Panc1 (cell line): ENCODE results near the gene NOP53. TPM values are rescaled to one million over a fixed set of nuclear protein-coding genes. Genes with fewer than 3 reads are reported as not detected.

Source experiments
- ATAC-seq: fragments of 200-7000 bp; cut with Tn5 transposase; 2 replicates; pipeline ENCODE4 v1.9.1; 2020; ENCODE audit warnings: mild to moderate bottlenecking, moderate library complexity
- BruUV-seq: library from RNA; stranded (reverse); fragments of 400-500 nt; replicated peaks from 2 replicates; lab custom pipeline; 2021; lab: Mats Ljungman, UMichigan
- CTCF ChIA-PET: fragments of 300-600 bp; sonication (Branson Sonifier 250); formaldehyde crosslinking; loops from one replicate; lab custom pipeline; 2022; ENCODE audit warnings: antibody characterized with exemption; lab: Charles Lee
- POLR2A ChIA-PET: fragments of 300-600 bp; sonication (Branson Sonifier 250); formaldehyde crosslinking; loops from one replicate; lab custom pipeline; 2022; ENCODE audit warnings: antibody characterized with exemption; lab: Charles Lee
- DNase-seq: peaks from one replicate; pipeline ENCODE4 v3.0.0-alpha.2; 2010; ENCODE audit warnings: low read depth, low spot score
- H3K27ac ChIP-seq: 2 replicates; pipeline ENCODE4 v1.5.1; 2011; ENCODE audit warnings: mild to moderate bottlenecking, low read length, inconsistent platforms
- H3K27me3 ChIP-seq: fragments of 200-500 bp; sonication (Bioruptor generic); 2 replicates; pipeline ENCODE4 v1.6.0; 2014; ENCODE audit warnings: low read length, inconsistent platforms; ENCODE audit not compliant: control insufficient read depth, insufficient read depth
- H3K36me3 ChIP-seq: fragments of 200-500 bp; sonication (Bioruptor generic); 2 replicates; pipeline ENCODE4 v1.5.1; 2014; ENCODE audit warnings: inconsistent platforms, mild to moderate bottlenecking, low read length, moderate library complexity; ENCODE audit not compliant: control insufficient read depth, insufficient read depth
- H3K4me1 ChIP-seq: 2 replicates; pipeline ENCODE4 v1.5.1; 2011; ENCODE audit warnings: inconsistent platforms, mild to moderate bottlenecking, low read length, moderate library complexity; ENCODE audit not compliant: control insufficient read depth, insufficient read depth
- H3K4me3 ChIP-seq, 2 experiments: 2 replicates each; pipeline ENCODE4 v1.5.1; 2011 to 2012; ENCODE audit warnings: low read depth in 2 of 2, low read length in 2 of 2, mild to moderate bottlenecking in 2 of 2, inconsistent platforms in 1 of 2, moderate library complexity in 1 of 2
- H3K9me3 ChIP-seq: fragments of 200-500 bp; sonication (Bioruptor generic); 2 replicates; pipeline ENCODE4 v1.5.1; 2014; ENCODE audit warnings: low read depth, mild to moderate bottlenecking, inconsistent platforms, low read length, moderate library complexity; ENCODE audit not compliant: control insufficient read depth, insufficient read depth
- POLR2AphosphoS5 ChIP-seq: IDR thresholded peaks from 2 replicates; pipeline ENCODE4 v1.6.1; 2012; ENCODE audit warnings: mild to moderate bottlenecking, low read depth, low read length, moderate library complexity
- SIN3A ChIP-seq: IDR thresholded peaks from 2 replicates; pipeline ENCODE4 v1.6.1; 2012; ENCODE audit warnings: low read depth, mild to moderate bottlenecking, low read length, moderate library complexity, borderline replicate concordance; ENCODE audit not compliant: insufficient read depth
- TCF7L2 ChIP-seq: IDR thresholded peaks from 2 replicates; pipeline ENCODE4 v1.6.1; 2011; ENCODE audit warnings: mild to moderate bottlenecking, low read depth, low read length, inconsistent platforms
- in situ Hi-C: cut with HindIII; loops from 2 replicates; pipeline ENCODE4 v1.10.0; 2016; ENCODE audit warnings: low sequenced_read_pairs, low pct_unique_long_range_greater_than_20kb
- intact Hi-C: fragments of 100-400 bp; cut with micrococcal nuclease; formaldehyde crosslinking; loops from one replicate; pipeline ENCODE4 v1.10.0; 2022; ENCODE audit not compliant: unreplicated experiment
- total RNA-seq: library from RNA; stranded (reverse); gene quantifications from one replicate; pipeline ENCODE4 v1.2.1, GENCODE V29; 2021; ENCODE audit not compliant: unreplicated experiment
- TF ChIP-seq, protein P1 (sequence below): fragments of 450-650 bp; IDR thresholded peaks from 2 replicates; pipeline ENCODE4 v1.5.1; 2017; ENCODE audit warnings: mild to moderate bottlenecking
- TF ChIP-seq, protein P2 (sequence below), 2 experiments: IDR thresholded peaks; 2 replicates each; pipeline ENCODE4 v1.6.1; 2011 to 2012; ENCODE audit warnings: low read depth in 2 of 2, control low read depth in 1 of 2, low read length in 1 of 2, mild to moderate bottlenecking in 1 of 2, moderate library complexity in 1 of 2; ENCODE audit not compliant: insufficient read depth in 1 of 2

Gene NOP53
- total RNA-seq, 1 experiment from 2014 or later, result 64.3 TPM

DNA sequence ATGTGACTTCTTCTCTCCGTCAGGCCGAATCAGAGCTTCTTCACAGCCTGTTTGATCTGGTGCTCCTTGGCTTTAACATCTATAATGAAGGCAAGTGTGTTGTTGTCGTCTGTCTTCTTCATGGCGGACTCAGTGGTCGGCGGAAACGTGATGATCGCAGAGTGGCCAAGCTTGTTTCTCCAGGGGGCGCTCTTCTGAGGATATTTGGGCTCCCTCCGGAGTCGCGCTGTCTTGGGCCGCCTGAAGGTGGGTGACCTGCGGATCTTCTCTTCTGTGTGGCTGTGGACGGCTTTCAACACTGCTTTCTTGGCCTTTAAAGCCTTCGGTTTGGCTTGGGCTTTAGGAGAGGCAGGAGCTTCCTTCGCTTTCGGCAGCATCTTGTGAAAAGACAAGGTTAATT lies 49.2 kb downstream of the NOP53 start:
- no peaks in the 10 kb centered on the region for H3K36me3 ChIP-seq
- CTCF ChIA-PET, result interaction anchor here (0.6 kb wide), 1 partner anchor 1025 kb away, joined by 9 read pairs; no protein-coding TSS in a partner anchor
- no peak overlapping the region for H3K27ac ChIP-seq
- no peaks in the 10 kb centered on the region for H3K4me1 ChIP-seq
- no TSS peak for BruUV-seq
- POLR2A ChIA-PET, result no interaction called here
- no peaks in the 10 kb centered on the region for H3K27me3 ChIP-seq
- ATAC-seq, result no peak
- intact Hi-C loops, result no loop called here
- H3K4me3 ChIP-seq, result no peak overlapping the region
- TF ChIP-seq, protein P1, sequence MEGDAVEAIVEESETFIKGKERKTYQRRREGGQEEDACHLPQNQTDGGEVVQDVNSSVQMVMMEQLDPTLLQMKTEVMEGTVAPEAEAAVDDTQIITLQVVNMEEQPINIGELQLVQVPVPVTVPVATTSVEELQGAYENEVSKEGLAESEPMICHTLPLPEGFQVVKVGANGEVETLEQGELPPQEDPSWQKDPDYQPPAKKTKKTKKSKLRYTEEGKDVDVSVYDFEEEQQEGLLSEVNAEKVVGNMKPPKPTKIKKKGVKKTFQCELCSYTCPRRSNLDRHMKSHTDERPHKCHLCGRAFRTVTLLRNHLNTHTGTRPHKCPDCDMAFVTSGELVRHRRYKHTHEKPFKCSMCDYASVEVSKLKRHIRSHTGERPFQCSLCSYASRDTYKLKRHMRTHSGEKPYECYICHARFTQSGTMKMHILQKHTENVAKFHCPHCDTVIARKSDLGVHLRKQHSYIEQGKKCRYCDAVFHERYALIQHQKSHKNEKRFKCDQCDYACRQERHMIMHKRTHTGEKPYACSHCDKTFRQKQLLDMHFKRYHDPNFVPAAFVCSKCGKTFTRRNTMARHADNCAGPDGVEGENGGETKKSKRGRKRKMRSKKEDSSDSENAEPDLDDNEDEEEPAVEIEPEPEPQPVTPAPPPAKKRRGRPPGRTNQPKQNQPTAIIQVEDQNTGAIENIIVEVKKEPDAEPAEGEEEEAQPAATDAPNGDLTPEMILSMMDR, result peak; percentile 48; the same call in 1 of the 2 replicates
- TF ChIP-seq, protein P2, sequence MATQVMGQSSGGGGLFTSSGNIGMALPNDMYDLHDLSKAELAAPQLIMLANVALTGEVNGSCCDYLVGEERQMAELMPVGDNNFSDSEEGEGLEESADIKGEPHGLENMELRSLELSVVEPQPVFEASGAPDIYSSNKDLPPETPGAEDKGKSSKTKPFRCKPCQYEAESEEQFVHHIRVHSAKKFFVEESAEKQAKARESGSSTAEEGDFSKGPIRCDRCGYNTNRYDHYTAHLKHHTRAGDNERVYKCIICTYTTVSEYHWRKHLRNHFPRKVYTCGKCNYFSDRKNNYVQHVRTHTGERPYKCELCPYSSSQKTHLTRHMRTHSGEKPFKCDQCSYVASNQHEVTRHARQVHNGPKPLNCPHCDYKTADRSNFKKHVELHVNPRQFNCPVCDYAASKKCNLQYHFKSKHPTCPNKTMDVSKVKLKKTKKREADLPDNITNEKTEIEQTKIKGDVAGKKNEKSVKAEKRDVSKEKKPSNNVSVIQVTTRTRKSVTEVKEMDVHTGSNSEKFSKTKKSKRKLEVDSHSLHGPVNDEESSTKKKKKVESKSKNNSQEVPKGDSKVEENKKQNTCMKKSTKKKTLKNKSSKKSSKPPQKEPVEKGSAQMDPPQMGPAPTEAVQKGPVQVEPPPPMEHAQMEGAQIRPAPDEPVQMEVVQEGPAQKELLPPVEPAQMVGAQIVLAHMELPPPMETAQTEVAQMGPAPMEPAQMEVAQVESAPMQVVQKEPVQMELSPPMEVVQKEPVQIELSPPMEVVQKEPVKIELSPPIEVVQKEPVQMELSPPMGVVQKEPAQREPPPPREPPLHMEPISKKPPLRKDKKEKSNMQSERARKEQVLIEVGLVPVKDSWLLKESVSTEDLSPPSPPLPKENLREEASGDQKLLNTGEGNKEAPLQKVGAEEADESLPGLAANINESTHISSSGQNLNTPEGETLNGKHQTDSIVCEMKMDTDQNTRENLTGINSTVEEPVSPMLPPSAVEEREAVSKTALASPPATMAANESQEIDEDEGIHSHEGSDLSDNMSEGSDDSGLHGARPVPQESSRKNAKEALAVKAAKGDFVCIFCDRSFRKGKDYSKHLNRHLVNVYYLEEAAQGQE (IDR thresholded peaks at IDR 0.05; ENCODE audit: insufficient read depth in 1 of 2, low read depth in 2 of 2, low read length in 1 of 2), result no peak
- no peak for TF ChIP-seq POLR2AphosphoS5
- no peak for TF ChIP-seq TCF7L2
- no peak for DNase-seq
- H3K9me3 ChIP-seq, result no peaks in the 10 kb centered on the region
- in situ Hi-C loops, result no loop called here

DNA sequence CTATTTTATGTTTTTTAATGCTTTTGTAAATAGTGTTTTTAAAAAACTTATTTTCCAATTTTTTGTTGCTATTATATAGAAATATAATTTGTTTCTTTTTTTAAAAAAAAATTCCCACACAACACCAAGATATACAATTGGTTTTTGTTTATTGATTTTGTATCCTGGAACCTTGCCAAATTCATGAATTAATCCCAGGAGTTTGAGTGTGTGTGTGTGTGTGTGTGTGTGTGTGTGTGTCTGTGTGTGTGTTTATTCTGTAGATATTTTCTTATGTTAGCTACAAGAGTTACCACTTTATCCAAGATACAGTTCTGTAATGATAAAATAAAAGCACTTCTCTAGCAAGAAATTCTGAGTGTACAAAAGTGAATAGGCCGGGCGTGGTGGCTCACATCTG lies 51.4 kb downstream of the NOP53 start:
- no TSS peak for BruUV-seq

More for the DNA sequence above, 51.4 kb downstream of the NOP53 start:
- ATAC-seq, result no peak
- Histone ChIP-seq H3K9me3 (no peaks in the 10 kb centered on the region), H3K4me3 (no peak overlapping the region), H3K27me3 (no peaks in the 10 kb centered on the region), H3K27ac (no peak overlapping the region), H3K36me3 (no peaks in the 10 kb centered on the region), H3K4me1 (no peaks in the 10 kb centered on the region)
- ChIA-PET CTCF (no interaction called here), POLR2A (no interaction called here)
- in situ Hi-C loops, result no loop called here
- DNase-seq, result no peak
- TF ChIP-seq TCF7L2 (no peak), POLR2AphosphoS5 (no peak), SIN3A (no peak)
- TF ChIP-seq, protein P1, result no peak
- TF ChIP-seq, protein P2 (IDR thresholded peaks at IDR 0.05; ENCODE audit: insufficient read depth in 1 of 2, low read depth in 2 of 2, low read length in 1 of 2), result no peak
- intact Hi-C loops, result no loop called here
